NCI-H2196 treated with DMSO at 0.1 percent for 48 hours (cell line): ENCODE results near the gene COQ10A.
"Not testable (repeated sequence)": the region's sequence is repeated elsewhere in the genome, so short reads cannot be mapped to it uniquely, and the experiment has no call there.

ENCODE experiments used
- DNase-seq: peaks from one replicate; lab custom pipeline; 2025; ENCODE audit not compliant: unreplicated experiment; lab: John Stamatoyannopoulos, UW

Gene COQ10A

GRCh38 chr12:56274299-56274698, 7.6 kb downstream of the COQ10A start:
- DNase-seq: no peak

GRCh38 chr12:56278905-56279304, 12.2 kb downstream of the COQ10A start:
- DNase-seq: no peak

GRCh38 chr12:56280849-56281248, 14.1 kb downstream of the COQ10A start:
- DNase-seq: no peak

GRCh38 chr12:56282030-56282429, 15.3 kb downstream of the COQ10A start:
- DNase-seq: no peak

- DNase-seq: no peak
These were observed 15.8 kb downstream of the COQ10A start for GRCh38 chr12:56282579-56282978.

- DNase-seq: not testable (repeated sequence)
These were observed 17.5 kb downstream of the COQ10A start for GRCh38 chr12:56284263-56284662.

- DNase-seq: no peak
These were observed 19.5 kb downstream of the COQ10A start for GRCh38 chr12:56286044-56286830.

- DNase-seq: no peak
These were observed 22.1 kb downstream of the COQ10A start for GRCh38 chr12:56288705-56289387.

GRCh38 chr12:56293795-56294194, 27.1 kb downstream of the COQ10A start:
- no peak for DNase-seq

GRCh38 chr12:56296295-56296694, 29.6 kb downstream of the COQ10A start:
- DNase-seq: no peak

GRCh38 chr12:56297400-56297799, 30.7 kb downstream of the COQ10A start:
- DNase-seq: no peak

- DNase-seq: no peak
These were observed 32.1 kb downstream of the COQ10A start for GRCh38 chr12:56298828-56299227.

GRCh38 chr12:56299308-56299852, 32.6 kb downstream of the COQ10A start:
- no peak for DNase-seq

- peak; percentile 97 for DNase-seq
These were observed 33.3 kb downstream of the COQ10A start, which contains the start of gene CS for GRCh38 chr12:56299853-56300643. TSS of gene CS (minus strand) at chr12:56300330. CDS start at chr12:56300201, 129 bp downstream.

- DNase-seq: no peak
These were observed 34.1 kb downstream of the COQ10A start for GRCh38 chr12:56300644-56301464.

- no peak for DNase-seq
These were observed 37.5 kb downstream of the COQ10A start for GRCh38 chr12:56304276-56304675.

- DNase-seq: no peak
These were observed 38.3 kb downstream of the COQ10A start for GRCh38 chr12:56304872-56305590.

GRCh38 chr12:56307221-56307965, 40.7 kb downstream of the COQ10A start:
- no peak for DNase-seq

- no peak for DNase-seq
These were observed 42.0 kb downstream of the COQ10A start for GRCh38 chr12:56308714-56309113.
